H1 (cell line): ENCODE data around the gene NEK2. TPM values are rescaled to one million over a fixed set of nuclear protein-coding genes. Genes with fewer than 3 reads are reported as not detected.

Experiments
- CTCF ChIA-PET: fragments of 300-600 bp; sonication (Branson Sonifier 250); formaldehyde crosslinking; loops from one replicate; lab custom pipeline; 2021; ENCODE audit not compliant: partially characterized antibody; lab: Charles Lee
- POLR2A ChIA-PET: fragments of 300-600 bp; sonication (Branson Sonifier 250); formaldehyde crosslinking; loops from one replicate; lab custom pipeline; 2021; ENCODE audit warnings: inconsistent platforms; ENCODE audit not compliant: partially characterized antibody; lab: Charles Lee
- DNase-seq, 2 experiments: peaks; one replicate each; pipeline versions ENCODE4 v3.0.0 to v3.0.0-alpha.2; 2010 to 2022; ENCODE audit warnings: low spot score in 2 of 2, low read depth in 1 of 2, mixed read lengths in 1 of 2
- FAIRE-seq: peaks from 2 replicates; lab custom pipeline; 2011; peaks lifted over from hg19 to GRCh38; lab: Jason Lieb, UNC
- H2AFZ ChIP-seq: 2 replicates; pipeline ENCODE4 v1.8.1; 2012; ENCODE audit warnings: low read length, inconsistent platforms
- H2AK5ac ChIP-seq: 2 replicates; pipeline ENCODE4 v1.6.1; 2013; ENCODE audit warnings: low read depth, low read length
- H2BK120ac ChIP-seq: replicated peaks from 2 replicates; pipeline ENCODE3; 2013; ENCODE audit warnings: low read depth, low read length, inconsistent platforms
- H2BK12ac ChIP-seq: 2 replicates; pipeline ENCODE4 v1.6.1; 2013; ENCODE audit warnings: low read depth, low read length
- H2BK15ac ChIP-seq: 2 replicates; pipeline ENCODE4 v1.6.1; 2013; ENCODE audit warnings: low read length
- H2BK20ac ChIP-seq: 2 replicates; pipeline ENCODE4 v1.6.1; 2013; ENCODE audit warnings: low read length
- H2BK5ac ChIP-seq: 2 replicates; pipeline ENCODE4 v1.6.1; 2013; ENCODE audit warnings: low read depth, low read length
- H3K14ac ChIP-seq: 2 replicates; pipeline ENCODE4 v1.6.1; 2013; ENCODE audit warnings: inconsistent platforms; ENCODE audit not compliant: insufficient read length
- H3K18ac ChIP-seq: 2 replicates; pipeline ENCODE4 v1.6.1; 2013; ENCODE audit warnings: low read length; ENCODE audit errors: extremely low read depth
- H3K23ac ChIP-seq: 2 replicates; pipeline ENCODE4 v1.6.1; 2013; ENCODE audit warnings: inconsistent platforms; ENCODE audit not compliant: insufficient read length
- H3K23me2 ChIP-seq: 2 replicates; pipeline ENCODE4 v1.6.1; 2013; ENCODE audit warnings: low read depth, low read length
- H3K27ac ChIP-seq: 2 replicates; pipeline ENCODE4 v1.6.1; 2011; ENCODE audit warnings: low read depth, low read length, inconsistent platforms
- H3K27me3 ChIP-seq, 4 experiments: replicated peaks in 1 of 4; 1 replicate in 1 of 4; 2 replicates in 3 of 4; pipeline versions ENCODE4 v1.6.1 to v1.8.1; 2011 to 2013; ENCODE audit warnings: low read length in 3 of 4, mild to moderate bottlenecking in 3 of 4, inconsistent platforms in 2 of 4, mixed read lengths in 2 of 4, moderate library complexity in 1 of 4; ENCODE audit not compliant: control insufficient read depth in 3 of 4, insufficient read depth in 3 of 4; ENCODE audit errors: extremely low read depth in 1 of 4
- H3K36me3 ChIP-seq, 4 experiments: 2 replicates each; pipeline versions ENCODE4 v1.6.1 to v1.8.1; 2011 to 2013; ENCODE audit warnings: mild to moderate bottlenecking in 4 of 4, low read length in 3 of 4, moderate library complexity in 2 of 4, control low read depth in 1 of 4, inconsistent platforms in 1 of 4; ENCODE audit not compliant: insufficient read depth in 4 of 4, control insufficient read depth in 2 of 4
- H3K4ac ChIP-seq: replicated peaks from 2 replicates; pipeline ENCODE3; 2013; ENCODE audit warnings: low read length, low read depth, mixed read lengths, inconsistent platforms; ENCODE audit not compliant: insufficient read length
- H3K4me1 ChIP-seq, 4 experiments: replicated peaks in 1 of 4; 1 replicate in 1 of 4; 2 replicates in 3 of 4; pipeline versions ENCODE4 v1.6.1 to v1.8.1; 2011 to 2013; ENCODE audit warnings: low read length in 3 of 4, inconsistent platforms in 2 of 4, mixed read lengths in 1 of 4; ENCODE audit not compliant: insufficient read depth in 4 of 4, control insufficient read depth in 3 of 4
- H3K4me2 ChIP-seq, 2 experiments: 2 replicates each; pipeline versions ENCODE4 v1.6.1 to v1.8.1; 2011 to 2013; ENCODE audit warnings: low read depth in 2 of 2, low read length in 2 of 2, control low read depth in 1 of 2, inconsistent platforms in 1 of 2, mild to moderate bottlenecking in 1 of 2; ENCODE audit not compliant: insufficient read depth in 1 of 2
- H3K4me3 ChIP-seq, 4 experiments: fragments of 200-600, 300-600 bp in 1 of 4; sonication (generic), shearing (Covaris generic), sonication (Bioruptor Twin) in 1 of 4; 2 replicates each; pipeline versions ENCODE4 v1.5.1 to v1.8.1; 2011 to 2016; ENCODE audit warnings: low read length in 4 of 4, low read depth in 3 of 4, control low read depth in 2 of 4, inconsistent platforms in 2 of 4, mild to moderate bottlenecking in 2 of 4, mixed read lengths in 1 of 4, moderate library complexity in 1 of 4; ENCODE audit not compliant: insufficient read depth in 2 of 4; ENCODE audit errors: extremely low read depth in 1 of 4
- H3K56ac ChIP-seq: replicated peaks from 2 replicates; pipeline ENCODE3; 2013; ENCODE audit warnings: low read depth, mild to moderate bottlenecking, mixed read lengths, low read length, inconsistent platforms; ENCODE audit not compliant: insufficient read length
- H3K79me1 ChIP-seq: 2 replicates; pipeline ENCODE4 v1.6.1; 2013; ENCODE audit warnings: low read depth, low read length, control low read depth
- H3K79me2 ChIP-seq, 2 experiments: 2 replicates each; pipeline versions ENCODE4 v1.6.1 to v1.8.1; 2012 to 2013; ENCODE audit warnings: low read length in 2 of 2, mild to moderate bottlenecking in 2 of 2, inconsistent platforms in 1 of 2; ENCODE audit not compliant: insufficient read depth in 2 of 2, control insufficient read depth in 1 of 2
- H3K9ac ChIP-seq, 4 experiments: replicated peaks in 1 of 4; 1 replicate in 1 of 4; 2 replicates in 3 of 4; pipeline versions ENCODE4 v1.6.1 to v1.8.1; 2011 to 2013; ENCODE audit warnings: low read depth in 3 of 4, low read length in 3 of 4, control low read depth in 2 of 4, mild to moderate bottlenecking in 2 of 4, moderate library complexity in 2 of 4, inconsistent platforms in 1 of 4; ENCODE audit errors: extremely low read depth in 1 of 4
- H3K9me3 ChIP-seq, 2 experiments: 2 replicates each; pipeline versions ENCODE4 v1.6.1 to v1.8.1; 2012 to 2013; ENCODE audit warnings: mild to moderate bottlenecking in 2 of 2, moderate library complexity in 2 of 2, control low read depth in 1 of 2, inconsistent platforms in 1 of 2, low read depth in 1 of 2, low read length in 1 of 2, mixed read lengths in 1 of 2; ENCODE audit not compliant: insufficient read depth in 2 of 2
- H4K20me1 ChIP-seq, 2 experiments: replicated peaks in 1 of 2; 2 replicates each; pipeline versions ENCODE3 to v1.8.1; 2011 to 2013; ENCODE audit warnings: inconsistent platforms in 2 of 2, low read length in 2 of 2, mild to moderate bottlenecking in 1 of 2; ENCODE audit not compliant: insufficient read depth in 2 of 2, control insufficient read depth in 1 of 2
- H4K5ac ChIP-seq: 2 replicates; pipeline ENCODE4 v1.6.1; 2013; ENCODE audit warnings: low read length, low read depth, mixed read lengths, inconsistent platforms; ENCODE audit not compliant: insufficient read length
- H4K8ac ChIP-seq: 2 replicates; pipeline ENCODE4 v1.8.0; 2013; ENCODE audit warnings: mild to moderate bottlenecking, moderate library complexity, low read length, inconsistent platforms; ENCODE audit not compliant: insufficient read depth; ENCODE audit errors: extremely low read depth
- H4K91ac ChIP-seq: replicated peaks from 2 replicates; pipeline ENCODE3; 2013; ENCODE audit warnings: low read length, mixed read lengths, inconsistent platforms; ENCODE audit not compliant: insufficient read length
- ATF2 ChIP-seq: IDR thresholded peaks from 2 replicates; pipeline ENCODE4 v1.6.1; 2012; ENCODE audit warnings: low read length, inconsistent platforms
- WGBS, 2 experiments: shearing (Covaris generic) in 1 of 2; methylation state at CpG; one replicate each; pipeline versions ENCODE4 v1.1.6 to v1.1.7; 2013 to 2015; ENCODE audit warnings: low lambda C conversion rate in 2 of 2, mixed read lengths in 2 of 2, inconsistent platforms in 1 of 2, low coverage in 1 of 2, missing lambda C conversion rate in 1 of 2; ENCODE audit not compliant: insufficient replicate concordance in 2 of 2, insufficient coverage in 1 of 2, insufficient read length in 1 of 2; ENCODE audit errors: extremely low coverage in 1 of 2, missing lambda C conversion rate in 1 of 2; 5-methylcytosine and 5-hydroxymethylcytosine counted together
- polyA plus RNA-seq, 7 experiments: library from polyadenylated mRNA; depleted of rRNA in 3 of 7; stranded (reverse) in 5 of 7; unstranded in 2 of 7; fragments of >200 nt in 5 of 7; fragments of 200-250 nt in 2 of 7; gene quantifications; 1 replicate in 5 of 7; 2 replicates in 1 of 7; 4 replicates in 1 of 7; pipeline versions ENCODE4 v1.2.1 to v1.2.3, GENCODE V29; 2011 to 2013; ENCODE audit warnings: missing spikeins in 2 of 7, mixed read lengths in 2 of 7
- total RNA-seq: library from RNA; stranded (reverse); fragmentation: NEBNext Ultra II Directional; extraction: Animal tissue kit (Norgen Biotek cat#: 25700); gene quantifications from 2 replicates; pipeline ENCODE4 v1.2.1, GENCODE V29; 2021

Gene NEK2
- total and polyA plus RNA-seq, 2 of the 8 experiments (the other 6 are each of a cell fraction or from before 2014, with no cell fraction given): 8.4 to 22.9 TPM

- H4K8ac ChIP-seq: no peak overlapping the region
- H3K4me1 ChIP-seq: peaks cover 0 to 3% (median 2%) of the 10 kb centered on the region in 4 experiments; a peak in 2 of 7 replicates
- no peak overlapping the region for H2BK120ac ChIP-seq
- no peak overlapping the region for H3K14ac ChIP-seq
- H3K4me3 ChIP-seq: no peak overlapping the region
- H3K79me1 ChIP-seq: no peaks in the 10 kb centered on the region
- no peak overlapping the region for H4K5ac ChIP-seq
- no peak overlapping the region for H2BK15ac ChIP-seq
- H3K36me3 ChIP-seq: no peaks in the 10 kb centered on the region
- no peak overlapping the region for H3K4me2 ChIP-seq
- WGBS, 2 experiments: 91% methylated on average over 11 of the region's 11 CpGs; no CpG with 5 or more reads in 1 of the 2 experiments
- H2BK5ac ChIP-seq: no peak overlapping the region
- POLR2A ChIA-PET: no interaction called here
- H3K56ac ChIP-seq: no peak overlapping the region
- no peak overlapping the region for H2BK20ac ChIP-seq
- H3K9me3 ChIP-seq: no peaks in the 10 kb centered on the region
- H2AK5ac ChIP-seq: no peak overlapping the region
- no peak for DNase-seq
- no peaks in the 10 kb centered on the region for H3K27me3 ChIP-seq
- no peak overlapping the region for H2AFZ ChIP-seq
- H3K23me2 ChIP-seq: no peaks in the 10 kb centered on the region
- FAIRE-seq: no peak
- no peak overlapping the region for H3K9ac ChIP-seq
- H2BK12ac ChIP-seq: no peak overlapping the region
- CTCF ChIA-PET: interaction anchor here (0.7 to 8.2 kb wide), 6 partner anchors 9 to 120 kb away, joined by 3 to 75 read pairs (median 4); partner anchors contain the start of gene SLC30A1
- no peak overlapping the region for H3K4ac ChIP-seq
- H3K27ac ChIP-seq: no peak overlapping the region
- H3K18ac ChIP-seq: no peak overlapping the region
- no peaks in the 10 kb centered on the region for H4K20me1 ChIP-seq
- no peak overlapping the region for H4K91ac ChIP-seq
- no peaks in the 10 kb centered on the region for H3K79me2 ChIP-seq
- H3K23ac ChIP-seq: no peak overlapping the region
- TF ChIP-seq ATF2: no peak
Observed at GRCh38 chr1:211641044-211641800, 34.2 kb downstream of the NEK2 start.
